H9 (cell line): ENCODE data around the gene ABCC3. TPM values are rescaled to one million over a fixed set of nuclear protein-coding genes. Genes with fewer than 3 reads are reported as not detected.
A peak's percentile ranks its signal among the peaks of the same experiment; 100 is the strongest.

Experiments used
- DNase-seq: peaks from one replicate; pipeline ENCODE4 v3.0.0-alpha.2; 2017
- H2AFZ ChIP-seq: one replicate; pipeline ENCODE4 v1.6.1; 2013; ENCODE audit warnings: mild to moderate bottlenecking, low read length, control low read depth, moderate library complexity
- H2AK5ac ChIP-seq: 2 replicates; pipeline ENCODE4 v1.6.1; 2013; ENCODE audit warnings: low read length, control low read depth, mixed read lengths; ENCODE audit not compliant: insufficient read length
- H2BK120ac ChIP-seq: one replicate; pipeline ENCODE4 v1.6.1; 2013; ENCODE audit warnings: low read depth, mild to moderate bottlenecking, low read length, control low read depth, inconsistent platforms; ENCODE audit not compliant: poor library complexity, severe bottlenecking
- H2BK12ac ChIP-seq: 2 replicates; pipeline ENCODE4 v1.6.1; 2013; ENCODE audit warnings: low read length, control low read depth, mixed read lengths, low read depth; ENCODE audit not compliant: insufficient read length
- H2BK15ac ChIP-seq: 2 replicates; pipeline ENCODE4 v1.6.1; 2013; ENCODE audit warnings: low read depth, low read length, control low read depth
- H2BK20ac ChIP-seq: one replicate; pipeline ENCODE4 v1.6.1; 2013; ENCODE audit warnings: low read depth, mild to moderate bottlenecking, low read length, control low read depth, inconsistent platforms; ENCODE audit not compliant: poor library complexity, severe bottlenecking
- H2BK5ac ChIP-seq: 2 replicates; pipeline ENCODE4 v1.6.1; 2013; ENCODE audit warnings: low read length, control low read depth, mixed read lengths; ENCODE audit not compliant: insufficient read length
- H3K14ac ChIP-seq: 2 replicates; pipeline ENCODE4 v1.6.1; 2013; ENCODE audit warnings: low read length, control low read depth; ENCODE audit not compliant: insufficient read depth
- H3K18ac ChIP-seq: 2 replicates; pipeline ENCODE4 v1.6.1; 2013; ENCODE audit warnings: low read depth, mild to moderate bottlenecking, mixed read lengths, low read length, control low read depth; ENCODE audit not compliant: insufficient read length
- H3K23ac ChIP-seq: 2 replicates; pipeline ENCODE4 v1.6.1; 2013; ENCODE audit warnings: low read length, control low read depth, mixed read lengths, low read depth; ENCODE audit not compliant: insufficient read length
- H3K23me2 ChIP-seq: 2 replicates; pipeline ENCODE4 v1.6.1; 2013; ENCODE audit warnings: low read depth, mild to moderate bottlenecking, mixed read lengths, low read length, control low read depth; ENCODE audit not compliant: insufficient read length, poor library complexity, severe bottlenecking
- H3K27ac ChIP-seq: 2 replicates; pipeline ENCODE4 v1.5.1; 2013; ENCODE audit warnings: low read length, control low read depth, mixed read lengths, low read depth; ENCODE audit not compliant: insufficient read length
- H3K27me3 ChIP-seq: 2 replicates; pipeline ENCODE4 v1.6.1; 2013; ENCODE audit warnings: low read length, control low read depth, inconsistent platforms; ENCODE audit not compliant: insufficient read depth
- H3K4ac ChIP-seq: 2 replicates; pipeline ENCODE4 v1.6.1; 2013; ENCODE audit warnings: low read depth, mild to moderate bottlenecking, control low read depth, inconsistent platforms, low read length, moderate library complexity
- H3K4me1 ChIP-seq: 2 replicates; pipeline ENCODE4 v1.6.1; 2013; ENCODE audit warnings: low read length, control low read depth, inconsistent platforms; ENCODE audit not compliant: insufficient read depth
- H3K4me2 ChIP-seq: 2 replicates; pipeline ENCODE4 v1.6.1; 2013; ENCODE audit warnings: low read length, control low read depth, mixed read lengths; ENCODE audit not compliant: insufficient read length, insufficient read depth
- H3K56ac ChIP-seq: 2 replicates; pipeline ENCODE4 v1.6.1; 2013; ENCODE audit warnings: low read depth, mild to moderate bottlenecking, mixed read lengths, low read length, control low read depth; ENCODE audit not compliant: insufficient read length
- H3K79me1 ChIP-seq: 2 replicates; pipeline ENCODE4 v1.6.1; 2013; ENCODE audit warnings: low read depth, mild to moderate bottlenecking, moderate library complexity, low read length, control low read depth, inconsistent platforms; ENCODE audit not compliant: insufficient read depth, poor library complexity, severe bottlenecking
- H3K79me2 ChIP-seq: 2 replicates; pipeline ENCODE4 v1.6.1; 2013; ENCODE audit warnings: low read length, control low read depth, inconsistent platforms; ENCODE audit not compliant: insufficient read depth
- H3K9ac ChIP-seq: 2 replicates; pipeline ENCODE4 v1.6.1; 2013; ENCODE audit warnings: low read length, control low read depth, mixed read lengths; ENCODE audit not compliant: insufficient read length; ENCODE audit errors: extremely low read depth
- H3K9me3 ChIP-seq: one replicate; pipeline ENCODE4 v1.6.1; 2013; ENCODE audit warnings: low read depth, low read length, inconsistent platforms; ENCODE audit not compliant: control insufficient read depth
- H3T11ph ChIP-seq: one replicate; pipeline ENCODE4 v1.6.1; 2013; ENCODE audit warnings: mild to moderate bottlenecking, low read length, control low read depth, inconsistent platforms
- H4K20me1 ChIP-seq: one replicate; pipeline ENCODE4 v1.6.1; 2013; ENCODE audit not compliant: control insufficient read depth, insufficient read length, insufficient read depth
- H4K5ac ChIP-seq: 2 replicates; pipeline ENCODE4 v1.6.1; 2013; ENCODE audit warnings: low read depth, mild to moderate bottlenecking, mixed read lengths, low read length, control low read depth; ENCODE audit not compliant: insufficient read length
- H4K8ac ChIP-seq: replicated peaks from 2 replicates; pipeline ENCODE4 v1.6.1; 2013; ENCODE audit warnings: low read length, control low read depth, mixed read lengths, low read depth; ENCODE audit not compliant: insufficient read length
- H4K91ac ChIP-seq: 2 replicates; pipeline ENCODE4 v1.6.1; 2013; ENCODE audit warnings: low read depth, mild to moderate bottlenecking, moderate library complexity, mixed read lengths, low read length, control low read depth; ENCODE audit not compliant: insufficient read length
- H3K27ac Mint-ChIP-seq, 3 experiments: 2 replicates in 2 of 3; 3 replicates in 1 of 3; pipeline ENCODE4 v1.8.0; 2020 to 2021; ENCODE audit warnings: mixed read lengths in 3 of 3, mild to moderate bottlenecking in 1 of 3, moderate library complexity in 1 of 3
- H3K27me3 Mint-ChIP-seq: 2 replicates; pipeline ENCODE4 v1.8.0; 2021; ENCODE audit warnings: low read depth, mild to moderate bottlenecking, moderate library complexity, mixed read lengths
- H3K36me3 Mint-ChIP-seq, 3 experiments: 2 replicates in 2 of 3; 3 replicates in 1 of 3; pipeline ENCODE4 v1.8.0; 2020 to 2021; ENCODE audit warnings: low read depth in 3 of 3, mixed read lengths in 3 of 3; ENCODE audit not compliant: insufficient read depth in 1 of 3
- H3K4me1 Mint-ChIP-seq, 2 experiments: 2 replicates each; pipeline ENCODE4 v1.8.0; 2020; ENCODE audit warnings: mixed read lengths in 2 of 2
- H3K4me3 Mint-ChIP-seq, 2 experiments: 2 replicates in 1 of 2; 3 replicates in 1 of 2; pipeline ENCODE4 v1.8.0; 2020 to 2021; ENCODE audit warnings: mild to moderate bottlenecking in 2 of 2, mixed read lengths in 2 of 2, moderate library complexity in 1 of 2
- H3K9me3 Mint-ChIP-seq, 2 experiments: 2 replicates in 1 of 2; 3 replicates in 1 of 2; pipeline ENCODE4 v1.8.0; 2020; ENCODE audit warnings: mild to moderate bottlenecking in 2 of 2, mixed read lengths in 2 of 2, moderate library complexity in 1 of 2
- CTCF ChIP-seq: fragments of 200-600 bp; sonication (generic); conservative IDR thresholded peaks from 3 replicates; pipeline ENCODE4 v1.8.0; 2021; ENCODE audit warnings: antibody characterized with exemption, mild to moderate bottlenecking
- WGBS: extraction: QIAGEN DNeasy Blood & Tissue Kit; methylation state at CpG from one replicate; pipeline ENCODE4 v1.1.7; 2013; ENCODE audit warnings: missing lambda C conversion rate, low lambda C conversion rate, mixed read lengths; ENCODE audit not compliant: insufficient read length; ENCODE audit errors: extremely low coverage; 5-methylcytosine and 5-hydroxymethylcytosine counted together
- total RNA-seq: library from RNA; stranded (reverse); gene quantifications from 2 replicates; pipeline ENCODE4 v1.2.1, GENCODE V29; 2021

The ABCC3 gene
- total RNA-seq, 1 experiment from 2014 or later: 0.31 TPM

- Histone ChIP-seq H2BK15ac (no peak overlapping the region), H3K4ac (no peak overlapping the region), H4K91ac (no peak overlapping the region), H3K56ac (no peak overlapping the region), H2BK5ac (no peak overlapping the region), H3K27ac (no peak overlapping the region), H3K14ac (peak overlapping the region; percentile 31; the same call in 1 of the 2 replicates), H4K20me1 (no peaks in the 10 kb centered on the region), H3K4me2 (no peak overlapping the region), H3T11ph (no peak overlapping the region), H2AFZ (no peak overlapping the region), H3K9me3 (no peaks in the 10 kb centered on the region), H3K79me2 (no peaks in the 10 kb centered on the region), H3K27me3 (no peaks in the 10 kb centered on the region), H2BK120ac (no peak overlapping the region), H3K18ac (no peak overlapping the region), H4K5ac (no peak overlapping the region), H2AK5ac (no peak overlapping the region), H2BK12ac (no peak overlapping the region), H4K8ac (no peak overlapping the region), H2BK20ac (no peak overlapping the region), H3K23me2 (no peaks in the 10 kb centered on the region), H3K9ac (no peak overlapping the region), H3K23ac (no peak overlapping the region), H3K4me1 (no peaks in the 10 kb centered on the region), H3K79me1 (no peaks in the 10 kb centered on the region)
- TF ChIP-seq CTCF: no peak
- Mint-ChIP-seq H3K9me3 (no peaks in the 10 kb centered on the region), H3K27me3 (peaks cover 3% of the 10 kb centered on the region; the same call in 1 of the 2 replicates), H3K4me1 (peaks cover 7 to 35% of the 10 kb centered on the region in 2 experiments), H3K27ac (no peak overlapping the region), H3K4me3 (no peak overlapping the region), H3K36me3 (no peaks in the 10 kb centered on the region; a peak in 1 of 7 replicates)
- no CpG with 5 or more reads among the region's 24 CpGs for WGBS
- no peak for DNase-seq
Measured at GRCh38 chr17:50609380-50610074, 25.2 kb upstream of the ABCC3 start.
